NB4 (cell line): ENCODE results near the gene ZBTB7C.
"Not testable (repeated sequence)": the region's sequence is repeated elsewhere in the genome, so short reads cannot be mapped to it uniquely, and the experiment has no call there.

Source experiments
- CTCF ChIP-seq: IDR thresholded peaks from one replicate; pipeline ENCODE4 v1.5.1; 2012; ENCODE audit warnings: low read depth, low read length
- MYC ChIP-seq: IDR thresholded peaks from 2 replicates; pipeline ENCODE4 v1.6.1; 2011; ENCODE audit warnings: low read depth, low read length
- POLR2A ChIP-seq: IDR thresholded peaks from 2 replicates; pipeline ENCODE4 v1.6.1; 2011; ENCODE audit warnings: mild to moderate bottlenecking; ENCODE audit not compliant: insufficient read length; ENCODE audit errors: extremely low read depth
- TF ChIP-seq, protein P1 (sequence below): IDR thresholded peaks from 2 replicates; pipeline ENCODE4 v1.6.1; 2011; ENCODE audit warnings: low read depth, low read length

GRCh38 chr18:48281460-48281859, 127.7 kb downstream of the ZBTB7C start:
- TF ChIP-seq POLR2A, CTCF, MYC: not testable (repeated sequence)
- TF ChIP-seq, protein P1, sequence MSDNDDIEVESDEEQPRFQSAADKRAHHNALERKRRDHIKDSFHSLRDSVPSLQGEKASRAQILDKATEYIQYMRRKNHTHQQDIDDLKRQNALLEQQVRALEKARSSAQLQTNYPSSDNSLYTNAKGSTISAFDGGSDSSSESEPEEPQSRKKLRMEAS: not testable (repeated sequence)
